Measurements from ENCODE around the gene BCAR3.
A peak's percentile ranks its signal among the peaks of the same experiment; 100 is the strongest.
"Not testable (repeated sequence)": the region's sequence is repeated elsewhere in the genome, so short reads cannot be mapped to it uniquely, and the experiment has no call there.

BCAR3 gene

GRCh38 chr1:93591676-93592550 is 89.7 kb downstream of the BCAR3 start:
- DNase-seq: peak; percentile 97

GRCh38 chr1:93591291-93591675 is 90.4 kb downstream of the BCAR3 start:
- DNase-seq: not testable (repeated sequence)

DNA sequence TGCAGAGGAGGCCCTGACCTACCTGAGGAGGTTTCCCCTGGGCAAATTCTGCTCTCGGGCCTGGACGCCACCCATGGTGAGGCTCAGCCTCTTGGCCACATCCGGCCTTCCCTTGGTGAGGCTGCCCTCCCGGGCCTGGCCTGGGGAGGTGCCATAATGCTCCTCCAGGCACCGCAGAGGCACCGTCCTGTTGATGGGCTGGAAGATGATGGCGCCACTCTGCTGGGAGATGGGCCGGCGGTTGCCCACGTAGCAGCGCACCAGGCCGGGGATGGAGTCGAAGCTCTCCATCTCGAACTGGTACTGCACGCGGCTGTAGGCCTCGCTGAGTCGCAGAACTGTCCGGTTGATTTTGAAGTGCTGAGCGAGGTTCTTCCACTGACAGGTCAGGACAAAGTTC is 92.7 kb downstream of the BCAR3 start:
- no peak for DNase-seq

DNA sequence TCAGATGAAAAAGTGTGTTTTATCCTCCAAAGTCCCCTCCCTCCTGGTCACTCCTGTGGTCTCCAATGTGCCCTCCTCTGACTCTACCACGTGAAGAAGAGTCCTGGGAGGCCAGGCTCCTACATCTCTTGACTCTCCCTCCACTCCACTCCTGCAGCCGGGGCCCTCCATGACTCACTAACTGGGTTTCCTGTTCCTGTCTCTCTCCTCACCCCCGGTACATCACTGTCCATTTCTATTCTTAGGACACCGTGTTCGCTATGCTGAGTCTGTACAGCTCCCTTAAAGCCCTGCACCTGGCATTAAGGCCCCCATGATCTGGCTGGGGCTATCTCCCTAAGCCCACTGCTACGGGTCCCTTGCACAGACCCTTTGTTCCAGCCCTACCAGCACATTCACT is 93.4 kb downstream of the BCAR3 start:
- no peak for DNase-seq

DNA sequence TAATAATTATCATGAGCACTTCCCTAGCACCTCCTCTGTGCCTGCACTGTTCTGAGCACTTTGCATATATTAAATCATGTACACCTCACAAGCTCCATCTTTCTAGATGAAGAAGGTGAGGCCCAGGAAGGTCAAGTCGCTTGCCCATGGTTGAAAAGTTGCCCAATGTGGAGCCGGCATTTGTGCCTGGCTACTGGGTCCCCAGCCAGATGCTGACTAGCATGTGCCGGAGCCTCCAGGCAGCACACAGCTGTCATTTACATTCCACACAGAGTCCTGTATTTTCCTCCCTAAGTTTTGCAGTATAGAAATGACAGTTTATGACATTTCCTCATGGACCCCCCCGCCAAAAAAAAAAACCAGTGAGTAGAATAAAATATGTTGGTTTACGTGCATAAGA is 94.3 kb downstream of the BCAR3 start:
- no peak for DNase-seq

DNA sequence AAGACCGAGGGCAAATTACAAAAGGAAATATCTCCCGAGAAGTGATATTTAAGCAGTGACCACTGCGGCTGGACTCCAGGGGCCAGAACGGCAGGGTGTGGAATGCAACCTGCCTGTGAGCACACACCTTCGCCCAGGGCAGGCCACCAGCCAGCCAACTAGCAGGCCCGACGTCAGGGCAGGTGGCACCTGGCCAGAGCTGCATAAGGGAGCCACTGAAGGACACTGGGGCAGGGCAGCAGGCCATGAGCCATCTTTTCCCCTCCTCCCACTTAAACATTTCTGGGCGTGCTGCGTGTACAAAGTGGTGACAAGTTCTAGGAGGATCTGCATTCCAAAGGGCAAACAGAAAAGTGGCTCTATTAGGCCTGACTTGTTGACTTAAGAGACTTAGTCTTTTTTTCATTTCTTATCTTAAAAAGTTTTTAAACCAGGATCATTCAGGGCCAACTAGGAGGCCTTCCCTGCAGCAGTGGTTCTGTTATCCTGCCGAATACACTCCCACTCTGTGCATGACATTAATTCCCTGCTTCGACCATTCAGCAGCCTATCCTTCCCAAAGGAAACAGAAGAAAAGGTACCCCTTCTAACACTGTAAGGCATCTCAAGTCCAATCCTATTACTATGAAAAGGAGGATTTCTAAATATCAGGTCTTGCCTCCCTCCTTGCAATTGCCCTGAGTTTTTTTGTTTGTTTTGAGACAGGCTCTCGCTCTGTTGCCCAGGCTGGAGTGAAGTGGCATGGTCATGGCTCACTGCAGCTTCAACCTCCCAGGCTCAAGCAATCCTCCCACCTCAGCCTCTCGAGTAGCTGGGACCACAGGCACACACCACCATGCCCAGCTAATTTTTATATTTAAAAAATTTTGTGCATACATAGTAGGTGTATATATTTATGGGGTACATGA is 96.3 kb downstream of the BCAR3 start:
- DNase-seq: peak; percentile 79

- no peak for DNase-seq
Measured at GRCh38 chr1:93584261-93585003, 97.2 kb downstream of the BCAR3 start.

GRCh38 chr1:93581917-93582850 is 99.5 kb downstream of the BCAR3 start:
- DNase-seq: no peak

- DNase-seq: no peak
Measured at GRCh38 chr1:93579891-93580290, 101.7 kb downstream of the BCAR3 start.

- DNase-seq: no peak
Measured at GRCh38 chr1:93578911-93579825, 102.5 kb downstream of the BCAR3 start.

- DNase-seq: no peak
Measured at GRCh38 chr1:93578433-93578830, 103.2 kb downstream of the BCAR3 start.

DNA sequence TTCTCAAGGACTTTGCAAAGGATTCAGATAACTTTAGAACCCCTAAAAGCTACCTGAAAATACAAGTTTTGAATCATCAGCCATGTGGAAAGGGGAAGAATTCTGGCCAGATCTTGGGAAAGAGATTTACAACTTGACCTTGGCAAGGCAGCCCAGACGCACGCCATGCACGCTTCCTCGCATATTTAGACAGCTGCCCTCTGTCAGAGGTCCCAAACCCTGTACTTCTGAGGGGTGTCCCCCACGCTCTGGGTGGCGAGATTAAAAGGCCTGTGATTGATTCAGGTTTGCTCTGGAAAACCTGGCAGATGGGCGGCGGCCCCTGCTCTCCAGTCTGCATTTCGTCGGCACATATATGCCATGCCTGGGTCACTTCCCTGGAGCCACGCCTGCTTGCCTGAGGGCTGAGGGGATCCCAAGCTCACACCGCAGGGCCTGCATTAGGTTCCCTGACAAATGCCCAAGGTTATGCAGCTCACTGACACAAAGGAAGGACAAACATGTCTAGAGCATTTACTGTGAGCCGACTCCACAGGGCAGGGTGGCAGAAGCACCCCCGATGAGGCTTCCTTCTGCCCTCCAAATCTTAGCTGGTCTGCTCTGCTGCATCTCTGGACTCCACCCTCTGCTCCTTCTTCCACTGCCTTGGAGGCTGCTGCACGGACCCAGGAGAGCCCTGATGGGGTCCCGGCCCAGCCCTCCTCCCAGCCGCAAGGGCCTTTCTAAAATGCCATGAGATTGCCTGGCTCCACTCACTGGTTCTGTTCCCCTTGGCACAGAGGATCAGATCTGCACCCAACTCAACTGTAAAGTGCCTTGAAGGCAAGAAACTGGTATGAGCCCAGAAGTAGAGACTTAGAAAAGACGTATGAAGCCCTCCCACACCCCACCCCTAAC is 103.9 kb downstream of the BCAR3 start:
- no peak for DNase-seq

DNA sequence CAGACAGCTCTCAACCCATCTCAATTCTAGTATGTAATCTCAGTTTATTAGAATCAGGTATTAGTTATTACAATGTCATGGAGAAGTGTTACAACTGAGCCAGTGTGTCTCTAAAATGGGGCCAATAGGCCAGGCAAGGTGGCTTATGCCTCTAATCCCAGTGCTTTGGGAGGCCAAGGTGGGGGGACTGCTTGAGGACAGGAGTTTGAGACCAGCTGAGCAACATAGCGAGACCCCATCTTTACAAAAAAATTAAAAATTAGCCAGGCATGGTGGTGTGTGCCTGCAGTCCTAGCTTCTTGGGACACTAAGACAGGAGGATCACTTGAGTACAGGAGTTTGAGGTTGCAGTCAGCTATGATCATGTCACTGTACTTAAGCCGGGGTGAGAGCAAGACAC is 104.9 kb downstream of the BCAR3 start:
- DNase-seq: no peak

DNA sequence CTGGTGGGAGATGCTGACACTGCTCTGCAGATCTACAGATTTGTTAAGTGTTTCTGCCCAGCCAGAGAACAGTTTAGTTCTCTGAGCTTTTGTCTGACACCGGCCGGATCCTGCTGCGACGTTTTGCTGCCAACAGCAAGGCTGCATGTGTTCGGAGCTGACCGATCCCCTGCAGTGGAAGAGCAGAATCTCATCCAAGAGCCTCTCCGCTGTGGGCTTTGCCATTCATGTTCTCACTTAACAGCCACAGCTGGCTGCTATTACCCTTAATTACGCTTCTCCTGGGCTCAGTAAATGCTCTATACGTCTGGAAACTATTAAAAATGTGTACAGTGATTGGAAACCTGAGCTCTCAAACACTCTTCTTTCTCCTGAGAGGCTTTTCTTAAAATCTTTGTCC is 105.3 kb downstream of the BCAR3 start:
- DNase-seq: no peak

DNA sequence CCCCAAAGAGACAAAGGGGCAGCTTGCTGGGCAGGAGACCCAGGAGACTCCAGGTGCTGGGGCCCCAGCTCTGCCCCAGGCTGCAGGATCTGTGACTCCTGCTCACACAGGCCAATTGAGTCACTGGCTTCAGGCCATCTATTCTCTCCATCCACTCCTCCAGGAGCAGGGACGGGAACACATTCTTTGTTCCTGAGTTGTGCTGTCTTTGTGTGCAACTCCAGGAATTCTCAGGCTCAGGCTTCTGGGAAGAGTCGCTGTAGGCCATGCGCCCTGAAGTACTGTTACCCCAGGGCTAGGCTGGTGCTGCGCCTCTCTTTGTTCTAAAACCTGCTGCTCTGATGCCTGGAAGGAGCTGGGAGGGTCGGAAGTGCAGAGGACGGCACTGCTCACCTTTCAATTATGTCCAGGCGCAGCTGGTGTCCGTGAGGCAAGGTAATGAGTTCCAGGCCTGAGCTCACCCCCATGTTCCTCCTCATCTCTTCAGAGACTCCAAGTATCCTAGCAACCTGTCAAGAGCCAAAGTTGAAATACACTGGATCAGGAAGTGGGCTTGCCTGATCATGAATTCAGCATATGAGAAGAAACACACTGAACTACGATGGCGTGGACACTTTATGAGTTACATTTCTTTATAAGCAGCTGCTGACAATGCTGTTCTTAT is 105.9 kb downstream of the BCAR3 start:
- DNase-seq: no peak

DNA sequence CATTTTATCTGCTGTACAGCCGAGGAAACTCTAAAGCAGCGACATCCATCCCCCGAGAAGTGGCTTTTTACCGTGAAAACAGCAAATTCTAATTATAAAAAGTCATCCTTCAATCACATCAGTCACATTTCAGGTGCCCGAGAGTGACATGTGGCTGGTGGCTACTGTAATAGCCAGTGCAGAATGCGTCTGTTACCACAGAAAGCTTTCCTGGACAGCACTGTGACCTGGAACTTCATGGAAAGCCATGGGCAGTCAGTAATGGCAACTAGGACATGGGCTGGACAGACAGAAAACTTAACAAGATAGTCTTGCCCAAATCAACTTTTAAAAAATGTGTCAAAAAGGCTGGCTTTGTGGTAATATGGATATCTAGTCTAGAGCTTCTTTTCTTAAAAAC is 106.6 kb downstream of the BCAR3 start:
- DNase-seq: no peak

DNA sequence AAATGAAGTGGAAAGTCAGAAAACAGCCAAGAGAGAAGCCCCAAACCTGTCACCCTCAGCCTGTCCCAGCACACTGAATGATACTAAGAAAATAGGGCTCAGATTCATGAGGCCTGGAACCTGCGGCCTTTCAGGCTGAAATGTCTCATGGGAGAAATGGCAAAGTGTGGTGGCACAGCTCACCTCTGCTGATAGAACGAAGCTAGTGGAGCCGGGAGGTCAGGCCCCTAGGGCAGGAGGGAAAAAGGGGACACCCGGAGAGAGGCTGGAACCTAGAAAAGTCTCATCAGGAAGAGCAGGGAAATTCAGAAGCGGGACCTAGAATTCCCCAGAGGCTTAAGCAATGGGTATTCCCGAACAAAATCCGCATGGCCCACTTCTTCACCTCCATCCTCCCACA is 107.1 kb downstream of the BCAR3 start:
- DNase-seq: no peak

DNA sequence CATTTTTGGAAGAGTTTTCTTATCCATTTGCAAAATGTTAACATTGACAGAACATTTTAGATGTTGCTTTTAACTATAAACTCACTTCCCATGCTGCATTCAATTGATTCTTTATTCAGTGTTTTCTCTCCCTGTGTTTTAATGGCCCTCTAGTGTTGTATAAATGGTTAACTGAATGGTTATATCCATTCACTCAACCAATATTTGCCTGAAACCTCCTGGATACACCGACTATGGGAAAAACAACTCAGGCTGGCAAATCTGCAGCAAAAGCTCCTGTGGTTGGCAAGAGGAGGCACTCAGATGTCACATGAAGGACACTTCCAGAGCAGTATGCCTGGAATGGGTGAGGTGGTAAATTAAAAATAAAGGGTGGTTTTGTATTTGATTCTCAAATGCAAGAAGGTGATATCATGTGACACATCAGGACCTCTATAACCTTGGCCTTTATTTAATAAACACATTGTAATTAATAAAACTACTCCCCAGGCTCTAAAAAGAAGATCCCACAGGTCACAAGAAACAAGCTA is 107.6 kb downstream of the BCAR3 start:
- DNase-seq: no peak
